Nephron progenitor cell (in vitro differentiated cells): Measurements from ENCODE around the gene CYB5A.

ENCODE experiments used
- DNase-seq: peaks from one replicate; pipeline ENCODE4 v3.0.0; 2021
- H3K27ac Mint-ChIP-seq: 2 replicates; pipeline ENCODE4 v1.8.0; 2021; ENCODE audit warnings: mild to moderate bottlenecking, moderate library complexity, mixed read lengths
- H3K27me3 Mint-ChIP-seq: 2 replicates; pipeline ENCODE4 v1.8.0; 2021; ENCODE audit warnings: mild to moderate bottlenecking, low read depth, mixed read lengths; ENCODE audit not compliant: poor library complexity
- H3K36me3 Mint-ChIP-seq: 2 replicates; pipeline ENCODE4 v1.8.0; 2021; ENCODE audit warnings: low read depth, mixed read lengths
- H3K4me1 Mint-ChIP-seq: 2 replicates; pipeline ENCODE4 v1.8.0; 2021; ENCODE audit warnings: mixed read lengths
- H3K4me3 Mint-ChIP-seq: 2 replicates; pipeline ENCODE4 v1.8.0; 2021; ENCODE audit warnings: mild to moderate bottlenecking, moderate library complexity, mixed read lengths
- H3K9me3 Mint-ChIP-seq: 2 replicates; pipeline ENCODE4 v1.8.0; 2021; ENCODE audit warnings: mild to moderate bottlenecking, moderate library complexity, mixed read lengths
- CTCF ChIP-seq: fragments of 200-600 bp; sonication (generic); IDR thresholded peaks from 2 replicates; pipeline ENCODE4 v1.5.0; 2021; ENCODE audit warnings: antibody characterized with exemption

Gene CYB5A

GRCh38 chr18:74261053-74261713 is 30.6 kb downstream of the CYB5A start:
- Mint-ChIP-seq H3K4me1 (peaks cover 33% of the 10 kb centered on the region), H3K9me3 (no peaks in the 10 kb centered on the region), H3K27me3 (peaks cover 4% of the 10 kb centered on the region), H3K27ac (peak overlapping the region; percentile 68), H3K36me3 (peaks cover 29% of the 10 kb centered on the region), H3K4me3 (no peak overlapping the region)
- no peak for TF ChIP-seq CTCF
- DNase-seq, result no peak

GRCh38 chr18:74259347-74259746 is 32.4 kb downstream of the CYB5A start:
- Mint-ChIP-seq H3K9me3 (no peaks in the 10 kb centered on the region), H3K4me3 (no peak overlapping the region), H3K27ac (no peak overlapping the region), H3K27me3 (peaks cover 4% of the 10 kb centered on the region), H3K36me3 (peaks cover 13% of the 10 kb centered on the region), H3K4me1 (peaks cover 39% of the 10 kb centered on the region)
- no peak for TF ChIP-seq CTCF
- DNase-seq, result no peak

GRCh38 chr18:74257083-74257482 is 34.7 kb downstream of the CYB5A start:
- H3K4me1 Mint-ChIP-seq, result peaks cover 44% of the 10 kb centered on the region
- no peak for TF ChIP-seq CTCF
- DNase-seq, result no peak
- H3K36me3 Mint-ChIP-seq, result peaks cover 15% of the 10 kb centered on the region
- peaks cover 4% of the 10 kb centered on the region for H3K27me3 Mint-ChIP-seq
- H3K9me3 Mint-ChIP-seq, result no peaks in the 10 kb centered on the region
- no peak overlapping the region for H3K4me3 Mint-ChIP-seq
- no peak overlapping the region for H3K27ac Mint-ChIP-seq

- Mint-ChIP-seq H3K4me3 (no peak overlapping the region), H3K27ac (no peak overlapping the region), H3K27me3 (peaks cover 4% of the 10 kb centered on the region), H3K9me3 (no peaks in the 10 kb centered on the region), H3K36me3 (peaks cover 18% of the 10 kb centered on the region), H3K4me1 (peaks cover 46% of the 10 kb centered on the region)
- no peak for DNase-seq
- no peak for TF ChIP-seq CTCF
Measured at GRCh38 chr18:74256190-74256589, 35.6 kb downstream of the CYB5A start.

GRCh38 chr18:74255131-74255616 is 36.6 kb downstream of the CYB5A start:
- DNase-seq, result no peak
- H3K27ac Mint-ChIP-seq, result peak overlapping the region; percentile 38
- H3K9me3 Mint-ChIP-seq, result no peaks in the 10 kb centered on the region
- no peak overlapping the region for H3K4me3 Mint-ChIP-seq
- peaks cover 49% of the 10 kb centered on the region for H3K4me1 Mint-ChIP-seq
- peaks cover 18% of the 10 kb centered on the region for H3K36me3 Mint-ChIP-seq
- H3K27me3 Mint-ChIP-seq, result peaks cover 4% of the 10 kb centered on the region
- TF ChIP-seq CTCF, result no peak

- TF ChIP-seq CTCF, result no peak
- H3K27me3 Mint-ChIP-seq, result no peaks in the 10 kb centered on the region
- H3K9me3 Mint-ChIP-seq, result no peaks in the 10 kb centered on the region
- no peak for DNase-seq
- H3K27ac Mint-ChIP-seq, result peak overlapping the region; percentile 93
- peaks cover 19% of the 10 kb centered on the region for H3K36me3 Mint-ChIP-seq
- no peak overlapping the region for H3K4me3 Mint-ChIP-seq
- peaks cover 50% of the 10 kb centered on the region for H3K4me1 Mint-ChIP-seq
Measured at GRCh38 chr18:74252039-74252395, 39.7 kb downstream of the CYB5A start.
